Pancreas (tissue), 10 donors: Measurements from ENCODE around the gene LYZ. TPM values are rescaled to one million over a fixed set of nuclear protein-coding genes. Genes with fewer than 3 reads are reported as not detected.

Experiments
- ATAC-seq, 4 donors: fragments of 200-7000 bp; cut with Tn5 transposase; one replicate each; pipeline versions ENCODE4 v1.8.0 to v1.9.1; 2020; ENCODE audit warnings: mild to moderate bottlenecking in 4 of 4, moderate library complexity in 4 of 4
- DNase-seq, 6 donors: peaks; one replicate each; pipeline ENCODE4 v3.0.0-alpha.2; 2020
- FAIRE-seq: peaks from 2 replicates; lab custom pipeline; 2012; peaks lifted over from hg19 to GRCh38; lab: Jason Lieb, UNC
- H3K27ac ChIP-seq, 4 donors: fragments of 200-600 bp; sonication (generic); 1 replicate in 3 of 4; 2 replicates in 1 of 4; pipeline versions ENCODE4 v1.5.0 to v1.8.0; 2020
- H3K27me3 ChIP-seq, 4 donors: fragments of 200-600 bp; one replicate each; pipeline ENCODE4 v1.8.0; 2021
- H3K36me3 ChIP-seq, 3 donors: fragments of 200-600 bp; sonication (generic) in 1 of 3; one replicate each; pipeline versions ENCODE4 v1.5.0 to v1.8.0; 2020 to 2021
- H3K4me1 ChIP-seq, 3 donors: fragments of 200-600 bp; one replicate each; pipeline ENCODE4 v1.8.0; 2021
- H3K4me3 ChIP-seq, 4 donors: fragments of 200-600 bp; sonication (generic) in 2 of 4; one replicate each; pipeline versions ENCODE4 v1.5.0 to v1.8.0; 2020 to 2021
- H3K9me3 ChIP-seq, 4 donors: fragments of 200-600 bp; one replicate each; pipeline ENCODE4 v1.8.0; 2021
- WGBS, 2 donors: extraction: QIAGEN DNeasy Blood & Tissue Kit; methylation state at CpG; one replicate each; pipeline ENCODE4 v1.1.7; 2013; 5-methylcytosine and 5-hydroxymethylcytosine counted together
- intact Hi-C, 3 donors: fragments of 100-400 bp; cut with DNase I; formaldehyde crosslinking; loops; one replicate each; pipeline versions ENCODE4 v1.11.1 to v1.14.2; 2022
- polyA plus RNA-seq, 2 donors: library from polyadenylated mRNA; stranded (reverse); fragments of 200-250 nt; gene quantifications; one replicate each; pipeline ENCODE4 v1.2.3, GENCODE V29; 2013
- total RNA-seq, 6 donors: library from RNA; stranded (reverse); fragmentation: NEBNext Ultra II Directional in 4 of 6; extraction: Animal tissue kit (Norgen Biotek cat#: 25700) in 4 of 6; gene quantifications; one replicate each; pipeline versions ENCODE4 v1.2.1 to v1.2.4, GENCODE V29; 2021 to 2023
- TF ChIP-seq, protein P1 (sequence below), 4 donors: fragments of 200-600 bp; sonication (generic) in 3 of 4; IDR thresholded peaks; one replicate each; pipeline versions ENCODE4 v1.5.0 to v1.8.0; 2021; ENCODE audit warnings: antibody characterized with exemption in 4 of 4
- donor health status: healthy with polysubstance abuse.
- donor health status: DM: no; HTN: no; CAD: no; lungs with moderate emphysema.
- donor health status: DM: no; HTN: no; CAD: no.
- donor health status: control.
- donor health status: control.
- donor health status: Bipolar disorder and iron deficiency.
- donor health status: DM: yes; HTN: yes; CAD: no.
- donor health status: DM: no; HTN: no; CAD: no.
- donor health status: DM: no; HTN: no; CAD: no.
- donor health status: DM: yes; HTN: yes; CAD: no.

Gene LYZ
- total and polyA plus RNA-seq, 8 donors, result 10.1 to 591 (median 31.8) TPM

DNA sequence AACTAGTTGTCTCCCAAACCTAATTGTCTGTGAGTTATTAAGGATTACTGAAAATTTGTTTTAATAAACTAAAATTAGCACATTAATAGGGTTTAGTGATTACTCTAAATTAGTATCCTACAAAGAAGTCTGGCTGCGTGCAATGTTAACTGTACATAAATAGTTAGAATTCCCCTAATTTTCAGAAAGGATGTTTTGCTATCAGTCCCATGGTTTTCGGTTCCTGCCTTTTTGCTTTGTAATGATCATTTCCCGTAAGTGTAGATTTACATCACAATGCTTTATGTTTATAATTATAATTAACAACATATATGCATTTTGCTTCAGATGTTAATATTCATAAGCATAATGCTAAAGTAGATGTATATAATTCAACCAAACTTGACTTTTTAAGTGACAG lies 19.8 kb upstream of the LYZ start:
- no peak overlapping the region for H3K4me3 ChIP-seq
- H3K27me3 ChIP-seq, result no peaks in the 10 kb centered on the region
- no peak for ATAC-seq
- H3K4me1 ChIP-seq, result peaks cover 6 to 9% (median 8%) of the 10 kb centered on the region in 3 donors
- TF ChIP-seq, protein P1, sequence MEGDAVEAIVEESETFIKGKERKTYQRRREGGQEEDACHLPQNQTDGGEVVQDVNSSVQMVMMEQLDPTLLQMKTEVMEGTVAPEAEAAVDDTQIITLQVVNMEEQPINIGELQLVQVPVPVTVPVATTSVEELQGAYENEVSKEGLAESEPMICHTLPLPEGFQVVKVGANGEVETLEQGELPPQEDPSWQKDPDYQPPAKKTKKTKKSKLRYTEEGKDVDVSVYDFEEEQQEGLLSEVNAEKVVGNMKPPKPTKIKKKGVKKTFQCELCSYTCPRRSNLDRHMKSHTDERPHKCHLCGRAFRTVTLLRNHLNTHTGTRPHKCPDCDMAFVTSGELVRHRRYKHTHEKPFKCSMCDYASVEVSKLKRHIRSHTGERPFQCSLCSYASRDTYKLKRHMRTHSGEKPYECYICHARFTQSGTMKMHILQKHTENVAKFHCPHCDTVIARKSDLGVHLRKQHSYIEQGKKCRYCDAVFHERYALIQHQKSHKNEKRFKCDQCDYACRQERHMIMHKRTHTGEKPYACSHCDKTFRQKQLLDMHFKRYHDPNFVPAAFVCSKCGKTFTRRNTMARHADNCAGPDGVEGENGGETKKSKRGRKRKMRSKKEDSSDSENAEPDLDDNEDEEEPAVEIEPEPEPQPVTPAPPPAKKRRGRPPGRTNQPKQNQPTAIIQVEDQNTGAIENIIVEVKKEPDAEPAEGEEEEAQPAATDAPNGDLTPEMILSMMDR (IDR thresholded peaks at IDR 0.05), result no peak
- no peak for FAIRE-seq
- H3K9me3 ChIP-seq, result no peaks in the 10 kb centered on the region
- intact Hi-C loops, result no loop called here
- 88 to 94% methylated on average over 3 of the region's 3 CpGs for WGBS, 2 donors
- H3K27ac ChIP-seq, result no peak overlapping the region
- H3K36me3 ChIP-seq, result no peaks in the 10 kb centered on the region
- DNase-seq, result no peak

DNA sequence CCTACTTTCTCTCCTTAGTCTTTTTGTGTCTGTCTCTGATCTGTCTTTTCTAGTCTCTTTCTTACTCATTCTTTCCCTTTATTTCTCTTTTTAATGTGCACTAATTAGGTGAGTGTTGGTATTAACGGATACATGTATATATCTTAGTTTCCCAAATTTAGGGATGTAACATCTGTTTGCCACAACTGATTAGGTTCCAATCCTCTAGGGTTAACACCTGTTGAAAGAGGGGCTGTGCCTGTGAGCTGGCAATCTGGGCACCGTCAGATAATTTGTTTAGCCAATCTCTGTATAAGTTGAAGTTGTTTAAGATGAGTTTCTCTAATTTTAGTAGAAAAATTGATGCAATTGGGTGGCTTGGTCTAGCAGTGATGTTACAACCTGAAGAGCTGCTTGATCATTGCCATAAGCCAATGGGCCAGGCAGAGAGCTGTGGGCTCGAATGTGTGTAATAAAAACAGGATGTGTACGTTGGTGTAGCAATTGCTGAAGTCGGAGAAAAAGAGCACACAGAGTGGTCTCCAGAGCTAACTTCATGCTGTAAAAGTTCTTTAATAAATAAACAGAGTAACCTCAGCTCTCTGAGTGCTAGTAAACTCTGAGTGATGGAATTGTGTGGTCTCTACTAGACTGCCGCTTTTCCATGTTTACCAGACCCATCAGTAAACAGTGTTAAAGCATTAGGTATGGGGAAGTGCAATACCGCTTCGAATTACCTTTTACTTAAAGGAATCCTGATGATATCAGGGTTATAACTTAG lies 18.3 kb upstream of the LYZ start:
- no peak for DNase-seq
- Histone ChIP-seq H3K9me3 (no peaks in the 10 kb centered on the region), H3K36me3 (no peaks in the 10 kb centered on the region), H3K4me1 (peaks cover 12 to 21% (median 18%) of the 10 kb centered on the region in 3 donors), H3K27ac (peak overlapping the region in 3 of 4 donors; percentile 79 to 93 (median 86)), H3K4me3 (peak overlapping the region; percentile 25 to 49 (median 36)), H3K27me3 (no peaks in the 10 kb centered on the region)
- ATAC-seq, result peak in 2 of 4 donors; percentile 9 to 12
- WGBS, 2 donors, result 22 to 24% methylated on average over 8 of the region's 8 CpGs
- no peak for FAIRE-seq
- TF ChIP-seq, protein P1 (IDR thresholded peaks at IDR 0.05), result no peak
- intact Hi-C loops, result no loop called here

DNA sequence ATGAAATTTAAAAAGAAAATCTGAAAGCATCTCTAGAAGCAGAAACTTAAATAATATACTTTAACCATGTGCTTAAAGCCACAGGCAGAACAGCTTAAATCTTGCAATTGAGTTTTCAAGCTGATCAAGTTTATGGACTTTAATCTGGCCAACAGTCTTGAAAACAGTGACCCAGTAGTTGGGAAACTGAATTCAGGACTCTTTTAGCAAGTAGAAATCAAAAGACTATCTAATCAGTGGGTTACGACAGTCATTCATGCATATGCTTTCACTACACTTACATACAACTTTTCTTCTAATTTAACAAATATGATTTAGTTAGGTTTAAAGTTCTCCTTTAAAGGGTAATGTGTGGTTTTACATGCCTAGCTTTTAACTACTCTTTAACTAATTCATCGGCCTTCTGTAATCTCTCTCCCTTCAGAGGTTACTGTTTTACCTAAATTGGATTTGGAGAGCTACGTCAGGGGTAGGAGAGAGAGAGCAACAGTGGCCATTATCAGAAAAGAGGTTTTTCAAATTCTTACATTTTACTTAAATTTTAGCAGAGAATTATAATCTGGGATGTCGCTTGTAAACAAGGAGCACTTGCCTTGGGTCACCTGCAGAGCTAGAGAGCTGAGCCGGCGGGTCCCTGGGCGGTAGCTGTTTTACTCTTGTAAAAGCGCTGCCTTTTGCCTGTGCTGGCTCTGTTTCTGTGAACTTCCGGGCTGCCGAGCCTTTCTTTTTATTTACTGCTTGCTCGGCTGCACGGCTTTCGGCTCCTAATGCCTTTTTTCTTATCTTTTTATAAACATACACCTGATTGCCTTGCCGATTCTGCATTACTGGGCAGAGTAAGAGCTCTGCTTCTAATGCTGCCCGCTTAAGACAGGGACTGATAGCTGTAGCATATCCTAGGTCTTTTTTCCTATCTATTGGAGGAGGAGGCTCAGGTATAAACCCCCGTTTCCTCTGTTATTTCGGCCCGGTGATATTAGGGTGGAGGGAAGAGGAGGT lies 17.4 kb upstream of the LYZ start:
- FAIRE-seq, result no peak
- 1 to 2% methylated on average over 18 of the region's 18 CpGs for WGBS, 2 donors
- TF ChIP-seq, protein P1 (IDR thresholded peaks at IDR 0.05), result no peak
- peaks cover 12 to 21% (median 18%) of the 10 kb centered on the region in 3 donors for H3K4me1 ChIP-seq
- H3K27me3 ChIP-seq, result no peaks in the 10 kb centered on the region
- H3K9me3 ChIP-seq, result no peaks in the 10 kb centered on the region
- peak; percentile 62 to 77 (median 72) for DNase-seq
- no peaks in the 10 kb centered on the region for H3K36me3 ChIP-seq
- H3K27ac ChIP-seq, result peak overlapping the region; percentile 69 to 93 (median 82)
- peak; percentile 72 to 83 (median 76) for ATAC-seq
- intact Hi-C loops, result no loop called here
- peak overlapping the region; percentile 25 to 49 (median 36) for H3K4me3 ChIP-seq

DNA sequence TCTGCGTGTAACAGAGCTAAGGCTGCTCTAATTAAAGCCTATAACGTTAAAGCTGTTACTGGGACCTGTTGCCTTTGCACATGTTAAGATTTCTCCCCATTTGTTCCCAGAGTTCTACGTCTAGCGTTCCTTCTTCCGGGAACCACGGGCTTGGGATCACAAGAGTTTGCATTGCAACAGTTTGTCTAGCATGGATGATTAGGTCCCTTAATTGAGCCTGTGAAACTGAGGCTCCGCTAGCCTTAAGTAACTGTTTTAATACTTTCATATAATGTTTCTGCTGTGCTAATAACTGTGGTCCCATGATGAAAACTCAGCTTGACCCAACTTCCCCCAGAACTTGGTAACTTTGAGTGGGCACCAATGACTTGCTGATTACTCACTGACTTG lies 16.7 kb upstream of the LYZ start:
- Histone ChIP-seq H3K9me3 (no peaks in the 10 kb centered on the region), H3K27ac (peak overlapping the region; percentile 69 to 93 (median 82))
- FAIRE-seq, result no peak

More for the DNA sequence above, 16.7 kb upstream of the LYZ start:
- Histone ChIP-seq H3K4me3 (peak overlapping the region; percentile 25 to 49 (median 36)), H3K4me1 (peaks cover 12 to 21% (median 18%) of the 10 kb centered on the region in 3 donors), H3K27me3 (no peaks in the 10 kb centered on the region), H3K36me3 (no peaks in the 10 kb centered on the region)
- TF ChIP-seq, protein P1 (IDR thresholded peaks at IDR 0.05), result no peak
- 10% methylated on average over 7 of the region's 7 CpGs for WGBS, 2 donors
- DNase-seq (peak in 1 of 6 donors; percentile 32), ATAC-seq (peak; percentile 33 to 47 (median 41))
- intact Hi-C loops, result no loop called here
